OCI-LY1 (cell line): ENCODE measurements around the gene HBE1.

Experiments
- EZH2 ChIP-seq: fragments of 200-600 bp; sonication (generic), shearing (Covaris generic); IDR thresholded peaks from 2 replicates; pipeline ENCODE4 v1.8.0; 2017; ENCODE audit warnings: borderline replicate concordance, mixed run types, mild to moderate bottlenecking, antibody characterized with exemption, low read length, moderate library complexity, mixed read lengths
- TF ChIP-seq, protein P1 (sequence below): fragments of 200-600 bp; sonication (generic), shearing (Covaris generic); IDR thresholded peaks from 2 replicates; pipeline ENCODE4 v1.5.1; 2017; ENCODE audit warnings: mild to moderate bottlenecking, antibody characterized with exemption, low read length, moderate library complexity, mixed read lengths

DNA sequence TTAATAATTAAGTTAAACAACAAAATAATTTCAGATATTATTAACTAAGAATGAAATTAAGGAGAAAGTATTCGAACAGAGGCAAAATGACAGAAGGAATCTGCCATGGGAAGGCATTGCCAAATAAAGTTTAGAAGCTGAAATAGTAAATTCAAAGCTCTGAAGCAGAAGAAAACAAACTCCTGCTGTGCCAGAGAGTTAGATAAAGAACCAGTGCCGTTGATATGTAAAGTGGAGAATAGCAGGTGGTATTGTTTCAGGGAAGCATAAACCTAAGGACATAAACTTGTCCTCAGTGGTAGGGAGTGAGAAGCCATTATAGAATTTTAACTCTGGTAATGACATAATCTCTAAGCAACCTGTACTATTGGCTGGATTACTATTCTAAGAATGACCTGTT is 12.4 kb downstream of the HBE1 start:
- TF ChIP-seq, protein P1, sequence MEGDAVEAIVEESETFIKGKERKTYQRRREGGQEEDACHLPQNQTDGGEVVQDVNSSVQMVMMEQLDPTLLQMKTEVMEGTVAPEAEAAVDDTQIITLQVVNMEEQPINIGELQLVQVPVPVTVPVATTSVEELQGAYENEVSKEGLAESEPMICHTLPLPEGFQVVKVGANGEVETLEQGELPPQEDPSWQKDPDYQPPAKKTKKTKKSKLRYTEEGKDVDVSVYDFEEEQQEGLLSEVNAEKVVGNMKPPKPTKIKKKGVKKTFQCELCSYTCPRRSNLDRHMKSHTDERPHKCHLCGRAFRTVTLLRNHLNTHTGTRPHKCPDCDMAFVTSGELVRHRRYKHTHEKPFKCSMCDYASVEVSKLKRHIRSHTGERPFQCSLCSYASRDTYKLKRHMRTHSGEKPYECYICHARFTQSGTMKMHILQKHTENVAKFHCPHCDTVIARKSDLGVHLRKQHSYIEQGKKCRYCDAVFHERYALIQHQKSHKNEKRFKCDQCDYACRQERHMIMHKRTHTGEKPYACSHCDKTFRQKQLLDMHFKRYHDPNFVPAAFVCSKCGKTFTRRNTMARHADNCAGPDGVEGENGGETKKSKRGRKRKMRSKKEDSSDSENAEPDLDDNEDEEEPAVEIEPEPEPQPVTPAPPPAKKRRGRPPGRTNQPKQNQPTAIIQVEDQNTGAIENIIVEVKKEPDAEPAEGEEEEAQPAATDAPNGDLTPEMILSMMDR, result no peak
- TF ChIP-seq EZH2, result no peak
